GM13977 (cell line): ENCODE results near the gene PRR5.

Experiments
- DNase-seq: peaks from one replicate; pipeline ENCODE4 v3.0.0; 2012; ENCODE audit warnings: low spot score
- in situ Hi-C: fragments of 300-500 bp; cut with MboI; formaldehyde crosslinking; loops from one replicate; pipeline ENCODE4 v1.12.0; 2022; ENCODE audit warnings: low sequenced_read_pairs, low pct_unique_long_range_greater_than_20kb, mixed read lengths, inconsistent platforms; ENCODE audit not compliant: unreplicated experiment
- TF ChIP-seq, protein P1 (sequence below): IDR thresholded peaks from 2 replicates; pipeline ENCODE4 v1.5.1; 2012; ENCODE audit warnings: mild to moderate bottlenecking, control low read depth; ENCODE audit not compliant: insufficient read depth; ENCODE audit errors: extremely low read depth, missing control alignments

The PRR5 gene

DNA sequence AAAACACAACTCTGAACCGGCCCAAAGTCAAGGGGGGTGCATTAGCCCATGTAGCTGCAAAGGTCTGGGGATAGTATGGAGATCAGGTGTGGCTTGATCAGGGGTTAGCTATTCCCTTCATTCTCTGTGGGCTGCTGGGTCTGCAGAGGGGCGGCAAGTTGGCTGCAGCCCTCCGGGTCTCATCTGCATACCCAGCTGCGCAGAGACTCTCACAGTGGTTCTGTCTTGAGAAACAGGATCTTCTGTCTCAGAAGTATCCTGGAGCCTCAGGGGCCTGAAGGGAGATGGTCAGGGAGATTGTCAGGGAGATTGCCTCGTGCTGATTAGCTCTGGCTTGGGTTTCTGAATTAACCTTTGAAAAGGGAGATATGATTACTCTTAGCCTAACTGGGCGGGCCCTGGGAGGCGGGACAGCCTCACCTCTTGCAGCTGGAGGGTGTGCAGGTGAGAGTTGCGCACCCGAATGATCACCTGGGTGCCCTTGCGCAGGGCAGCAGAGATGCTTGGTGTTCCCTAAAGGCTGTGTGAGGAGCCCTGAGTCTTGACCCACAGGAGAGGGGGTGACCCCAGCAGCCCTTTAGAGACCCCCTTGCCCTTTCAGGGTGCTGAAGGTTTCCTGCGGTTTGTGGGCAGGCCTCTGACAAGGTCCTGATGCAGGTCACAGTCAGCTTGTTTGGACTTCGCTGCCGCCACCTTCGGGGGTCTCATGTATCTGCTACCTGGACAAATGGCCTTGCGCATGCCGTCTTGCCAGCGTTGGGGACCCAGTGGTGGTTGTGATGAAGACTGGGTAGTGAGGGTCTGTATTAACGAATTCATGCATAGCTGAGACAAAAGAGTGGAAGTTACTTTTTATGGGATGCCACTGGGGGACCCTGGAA, 57.7 kb downstream of the PRR5 start:
- no peak for DNase-seq
- TF ChIP-seq, protein P1, sequence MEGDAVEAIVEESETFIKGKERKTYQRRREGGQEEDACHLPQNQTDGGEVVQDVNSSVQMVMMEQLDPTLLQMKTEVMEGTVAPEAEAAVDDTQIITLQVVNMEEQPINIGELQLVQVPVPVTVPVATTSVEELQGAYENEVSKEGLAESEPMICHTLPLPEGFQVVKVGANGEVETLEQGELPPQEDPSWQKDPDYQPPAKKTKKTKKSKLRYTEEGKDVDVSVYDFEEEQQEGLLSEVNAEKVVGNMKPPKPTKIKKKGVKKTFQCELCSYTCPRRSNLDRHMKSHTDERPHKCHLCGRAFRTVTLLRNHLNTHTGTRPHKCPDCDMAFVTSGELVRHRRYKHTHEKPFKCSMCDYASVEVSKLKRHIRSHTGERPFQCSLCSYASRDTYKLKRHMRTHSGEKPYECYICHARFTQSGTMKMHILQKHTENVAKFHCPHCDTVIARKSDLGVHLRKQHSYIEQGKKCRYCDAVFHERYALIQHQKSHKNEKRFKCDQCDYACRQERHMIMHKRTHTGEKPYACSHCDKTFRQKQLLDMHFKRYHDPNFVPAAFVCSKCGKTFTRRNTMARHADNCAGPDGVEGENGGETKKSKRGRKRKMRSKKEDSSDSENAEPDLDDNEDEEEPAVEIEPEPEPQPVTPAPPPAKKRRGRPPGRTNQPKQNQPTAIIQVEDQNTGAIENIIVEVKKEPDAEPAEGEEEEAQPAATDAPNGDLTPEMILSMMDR, result no peak
- in situ Hi-C loops, result no loop called here

GRCh38 chr22:44760476-44760875, 58.5 kb downstream of the PRR5 start:
- TF ChIP-seq, protein P1, result no peak
- in situ Hi-C loops, result no loop called here
- DNase-seq, result no peak

GRCh38 chr22:44761025-44761424, 59.0 kb downstream of the PRR5 start:
- in situ Hi-C loops, result no loop called here
- no peak for DNase-seq
- TF ChIP-seq, protein P1, result no peak

- in situ Hi-C loops, result no loop called here
- no peak for DNase-seq
- TF ChIP-seq, protein P1, result no peak
Observed at GRCh38 chr22:44764373-44764772, 62.4 kb downstream of the PRR5 start.

- DNase-seq, result no peak
- TF ChIP-seq, protein P1, result no peak
- in situ Hi-C loops, result no loop called here
Observed at GRCh38 chr22:44764974-44765373, 63.0 kb downstream of the PRR5 start.

- in situ Hi-C loops, result no loop called here
- TF ChIP-seq, protein P1, result no peak
- no peak for DNase-seq
Observed at GRCh38 chr22:44765571-44766285, 63.7 kb downstream of the PRR5 start.
